HEK293 (cell line): Measurements from ENCODE around the gene ASIC4.

ENCODE experiments used
- BCL11B ChIP-seq: fragments of 450-650 bp; formaldehyde crosslinking; IDR thresholded peaks from 2 replicates; pipeline ENCODE4 v1.5.1; 2016; ENCODE audit warnings: low read depth, missing biosample characterization, missing genetic modification characterization
- EGR2 ChIP-seq: fragments of 450-650 bp; formaldehyde crosslinking; IDR thresholded peaks from 2 replicates; pipeline ENCODE4 v1.5.1; 2016; ENCODE audit warnings: low read depth, missing biosample characterization, missing genetic modification characterization
- GLIS1 ChIP-seq: fragments of 450-650 bp; formaldehyde crosslinking; IDR thresholded peaks from 2 replicates; pipeline ENCODE4 v1.5.1; 2016; ENCODE audit warnings: missing biosample characterization, missing genetic modification characterization
- KLF7 ChIP-seq: fragments of 450-650 bp; formaldehyde crosslinking; IDR thresholded peaks from 2 replicates; pipeline ENCODE4 v1.5.1; 2016; ENCODE audit warnings: missing biosample characterization, missing genetic modification characterization, borderline replicate concordance
- SCRT2 ChIP-seq: fragments of 450-650 bp; formaldehyde crosslinking; IDR thresholded peaks from 2 replicates; pipeline ENCODE4 v1.5.1; 2016; ENCODE audit warnings: missing biosample characterization, missing genetic modification characterization
- YY1 ChIP-seq: fragments of 450-650 bp; formaldehyde crosslinking; IDR thresholded peaks from 2 replicates; pipeline ENCODE4 v1.5.1; 2018; ENCODE audit warnings: missing biosample characterization, missing genetic modification characterization
- ZBTB1 ChIP-seq: fragments of 450-650 bp; formaldehyde crosslinking; IDR thresholded peaks from 2 replicates; pipeline ENCODE4 v1.5.1; 2016; ENCODE audit warnings: missing biosample characterization, missing genetic modification characterization
- ZFP41 ChIP-seq: fragments of 450-650 bp; formaldehyde crosslinking; IDR thresholded peaks from 2 replicates; pipeline ENCODE4 v1.5.1; 2016; ENCODE audit warnings: missing biosample characterization, missing genetic modification characterization, borderline replicate concordance
- ZIC2 ChIP-seq: fragments of 450-650 bp; formaldehyde crosslinking; IDR thresholded peaks from 2 replicates; pipeline ENCODE4 v1.5.1; 2016; ENCODE audit warnings: missing biosample characterization, missing genetic modification characterization
- ZNF121 ChIP-seq: fragments of 450-650 bp; formaldehyde crosslinking; IDR thresholded peaks from 2 replicates; pipeline ENCODE4 v1.5.1; 2016; ENCODE audit warnings: missing biosample characterization, missing genetic modification characterization
- ZNF266 ChIP-seq: fragments of 450-650 bp; formaldehyde crosslinking; IDR thresholded peaks from 2 replicates; pipeline ENCODE4 v1.5.1; 2016; ENCODE audit warnings: missing biosample characterization, missing genetic modification characterization, low read depth
- ZNF37A ChIP-seq: fragments of 450-650 bp; IDR thresholded peaks from 2 replicates; pipeline ENCODE4 v1.5.1; 2018; ENCODE audit warnings: missing biosample characterization, missing genetic modification characterization
- ZNF433 ChIP-seq: fragments of 450-650 bp; formaldehyde crosslinking; IDR thresholded peaks from 2 replicates; pipeline ENCODE4 v1.5.1; 2016; ENCODE audit warnings: missing biosample characterization, missing genetic modification characterization, low read depth
- ZNF521 ChIP-seq: fragments of 450-650 bp; formaldehyde crosslinking; IDR thresholded peaks from 2 replicates; pipeline ENCODE4 v1.5.1; 2017; ENCODE audit warnings: missing biosample characterization, mild to moderate bottlenecking, missing genetic modification characterization
- ZNF530 ChIP-seq: fragments of 450-650 bp; formaldehyde crosslinking; IDR thresholded peaks from 2 replicates; pipeline ENCODE4 v1.5.1; 2016; ENCODE audit warnings: low read depth, missing biosample characterization, missing genetic modification characterization
- ZNF560 ChIP-seq: fragments of 450-650 bp; formaldehyde crosslinking; IDR thresholded peaks from 2 replicates; pipeline ENCODE4 v1.5.1; 2017; ENCODE audit warnings: missing biosample characterization, missing genetic modification characterization, borderline replicate concordance
- ZNF561 ChIP-seq: fragments of 450-650 bp; IDR thresholded peaks from 2 replicates; pipeline ENCODE4 v1.5.1; 2018; ENCODE audit warnings: missing biosample characterization, missing genetic modification characterization, borderline replicate concordance
- ZNF596 ChIP-seq: fragments of 450-650 bp; IDR thresholded peaks from 2 replicates; pipeline ENCODE4 v1.5.0; 2018; ENCODE audit warnings: missing biosample characterization, mild to moderate bottlenecking, missing genetic modification characterization, moderate library complexity
- ZNF626 ChIP-seq: fragments of 450-650 bp; sonication (Bioruptor Pico); formaldehyde crosslinking; IDR thresholded peaks from 2 replicates; pipeline ENCODE4 v1.5.1; 2018; ENCODE audit warnings: missing biosample characterization, missing genetic modification characterization, inconsistent platforms
- ZNF629 ChIP-seq: fragments of 450-650 bp; formaldehyde crosslinking; IDR thresholded peaks from 2 replicates; pipeline ENCODE4 v1.5.1; 2017; ENCODE audit warnings: missing biosample characterization, missing genetic modification characterization
- ZNF660 ChIP-seq: fragments of 450-650 bp; IDR thresholded peaks from 2 replicates; pipeline ENCODE4 v1.5.1; 2018; ENCODE audit warnings: missing biosample characterization, mild to moderate bottlenecking, missing genetic modification characterization
- ZNF747 ChIP-seq: fragments of 450-650 bp; formaldehyde crosslinking; IDR thresholded peaks from 2 replicates; pipeline ENCODE4 v1.5.1; 2016; ENCODE audit warnings: missing biosample characterization, missing genetic modification characterization
- ZNF792 ChIP-seq: fragments of 450-650 bp; formaldehyde crosslinking; IDR thresholded peaks from 2 replicates; pipeline ENCODE4 v1.5.1; 2016; ENCODE audit warnings: missing biosample characterization, missing genetic modification characterization
- ZXDB ChIP-seq: fragments of 450-650 bp; formaldehyde crosslinking; IDR thresholded peaks from 2 replicates; pipeline ENCODE4 v1.5.1; 2016; ENCODE audit warnings: missing biosample characterization, missing genetic modification characterization
- TF ChIP-seq, protein P1 (sequence below): fragments of 450-650 bp; formaldehyde crosslinking; IDR thresholded peaks from 2 replicates; pipeline ENCODE4 v1.5.1; 2016; ENCODE audit warnings: missing biosample characterization, missing genetic modification characterization
- TF ChIP-seq, protein P2 (sequence below): fragments of 450-650 bp; formaldehyde crosslinking; IDR thresholded peaks from 2 replicates; pipeline ENCODE4 v1.5.1; 2017; ENCODE audit warnings: missing biosample characterization, missing genetic modification characterization
- TF ChIP-seq, protein P3 (sequence below): fragments of 450-650 bp; formaldehyde crosslinking; IDR thresholded peaks from 2 replicates; pipeline ENCODE4 v1.5.1; 2016; ENCODE audit warnings: missing biosample characterization, missing genetic modification characterization, borderline replicate concordance
- TF ChIP-seq, protein P4 (sequence below): fragments of 450-650 bp; formaldehyde crosslinking; IDR thresholded peaks from 2 replicates; pipeline ENCODE4 v1.5.1; 2016; ENCODE audit warnings: missing biosample characterization, missing genetic modification characterization, borderline replicate concordance
- TF ChIP-seq, protein P5 (sequence below): fragments of 450-650 bp; IDR thresholded peaks from 2 replicates; pipeline ENCODE4 v1.5.1; 2018; ENCODE audit warnings: missing biosample characterization, missing genetic modification characterization

ASIC4 gene

DNA sequence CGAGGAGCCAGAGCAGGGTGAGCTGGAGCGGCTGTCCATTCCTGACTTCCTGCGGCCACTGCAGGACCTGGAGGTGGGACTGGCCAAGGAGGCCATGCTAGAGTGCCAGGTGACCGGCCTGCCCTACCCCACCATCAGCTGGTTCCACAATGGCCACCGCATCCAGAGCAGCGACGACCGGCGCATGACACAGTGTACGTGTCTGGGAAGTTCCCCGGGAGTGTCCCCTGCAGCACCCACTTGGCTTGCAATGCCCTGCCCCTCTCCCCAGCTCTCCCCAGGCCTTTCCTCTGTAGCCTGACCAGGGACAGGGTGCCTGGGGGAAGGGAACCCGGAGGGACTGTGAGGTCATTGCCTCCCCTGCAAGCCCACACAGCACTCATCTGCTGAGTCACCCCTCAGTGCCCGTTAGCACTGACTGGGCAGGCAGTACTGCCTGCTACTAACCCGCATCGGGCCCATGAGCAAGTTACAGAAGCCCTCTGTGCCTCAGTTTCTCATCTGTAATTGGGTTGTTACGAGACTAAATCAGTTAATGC is 45.0 kb upstream of the ASIC4 start (continued):
- TF ChIP-seq ZNF521 (tag by site-specific recombination) (no peak), ZNF561 (tag by site-specific recombination) (no peak), ZFP41 (tag by site-specific recombination) (no peak), ZNF121 (tag by site-specific recombination) (no peak), ZNF629 (tag by site-specific recombination) (peak; percentile 44; the same call in 1 of the 2 replicates), ZXDB (tag by site-specific recombination) (no peak), ZNF433 (tag by site-specific recombination) (no peak), ZNF747 (no peak), ZNF37A (tag by site-specific recombination) (no peak), ZBTB1 (tag by site-specific recombination) (no peak), ZNF596 (tag by site-specific recombination) (no peak), GLIS1 (peak; percentile 25; the same call in 1 of the 2 replicates), ZNF626 (tag by site-specific recombination) (no peak), KLF7 (tag by site-specific recombination) (no peak), SCRT2 (no peak), BCL11B (tag by site-specific recombination) (no peak), ZNF792 (tag by site-specific recombination) (no peak), ZNF530 (tag by site-specific recombination) (no peak), ZNF660 (tag by site-specific recombination) (no peak), ZIC2 (tag by site-specific recombination) (peak; percentile 36; the same call in 1 of the 2 replicates), YY1 (no peak), EGR2 (peak; percentile 62), ZNF266 (tag by site-specific recombination) (no peak), ZNF560 (tag by site-specific recombination) (no peak)
- TF ChIP-seq, protein P1, sequence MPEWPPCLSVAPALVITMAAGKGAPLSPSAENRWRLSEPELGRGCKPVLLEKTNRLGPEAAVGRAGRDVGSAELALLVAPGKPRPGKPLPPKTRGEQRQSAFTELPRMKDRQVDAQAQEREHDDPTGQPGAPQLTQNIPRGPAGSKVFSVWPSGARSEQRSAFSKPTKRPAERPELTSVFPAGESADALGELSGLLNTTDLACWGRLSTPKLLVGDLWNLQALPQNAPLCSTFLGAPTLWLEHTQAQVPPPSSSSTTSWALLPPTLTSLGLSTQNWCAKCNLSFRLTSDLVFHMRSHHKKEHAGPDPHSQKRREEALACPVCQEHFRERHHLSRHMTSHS (tag by site-specific recombination) = no peak
- TF ChIP-seq, protein P2, sequence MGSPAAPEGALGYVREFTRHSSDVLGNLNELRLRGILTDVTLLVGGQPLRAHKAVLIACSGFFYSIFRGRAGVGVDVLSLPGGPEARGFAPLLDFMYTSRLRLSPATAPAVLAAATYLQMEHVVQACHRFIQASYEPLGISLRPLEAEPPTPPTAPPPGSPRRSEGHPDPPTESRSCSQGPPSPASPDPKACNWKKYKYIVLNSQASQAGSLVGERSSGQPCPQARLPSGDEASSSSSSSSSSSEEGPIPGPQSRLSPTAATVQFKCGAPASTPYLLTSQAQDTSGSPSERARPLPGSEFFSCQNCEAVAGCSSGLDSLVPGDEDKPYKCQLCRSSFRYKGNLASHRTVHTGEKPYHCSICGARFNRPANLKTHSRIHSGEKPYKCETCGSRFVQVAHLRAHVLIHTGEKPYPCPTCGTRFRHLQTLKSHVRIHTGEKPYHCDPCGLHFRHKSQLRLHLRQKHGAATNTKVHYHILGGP (tag by site-specific recombination) = no peak
- TF ChIP-seq, protein P3, sequence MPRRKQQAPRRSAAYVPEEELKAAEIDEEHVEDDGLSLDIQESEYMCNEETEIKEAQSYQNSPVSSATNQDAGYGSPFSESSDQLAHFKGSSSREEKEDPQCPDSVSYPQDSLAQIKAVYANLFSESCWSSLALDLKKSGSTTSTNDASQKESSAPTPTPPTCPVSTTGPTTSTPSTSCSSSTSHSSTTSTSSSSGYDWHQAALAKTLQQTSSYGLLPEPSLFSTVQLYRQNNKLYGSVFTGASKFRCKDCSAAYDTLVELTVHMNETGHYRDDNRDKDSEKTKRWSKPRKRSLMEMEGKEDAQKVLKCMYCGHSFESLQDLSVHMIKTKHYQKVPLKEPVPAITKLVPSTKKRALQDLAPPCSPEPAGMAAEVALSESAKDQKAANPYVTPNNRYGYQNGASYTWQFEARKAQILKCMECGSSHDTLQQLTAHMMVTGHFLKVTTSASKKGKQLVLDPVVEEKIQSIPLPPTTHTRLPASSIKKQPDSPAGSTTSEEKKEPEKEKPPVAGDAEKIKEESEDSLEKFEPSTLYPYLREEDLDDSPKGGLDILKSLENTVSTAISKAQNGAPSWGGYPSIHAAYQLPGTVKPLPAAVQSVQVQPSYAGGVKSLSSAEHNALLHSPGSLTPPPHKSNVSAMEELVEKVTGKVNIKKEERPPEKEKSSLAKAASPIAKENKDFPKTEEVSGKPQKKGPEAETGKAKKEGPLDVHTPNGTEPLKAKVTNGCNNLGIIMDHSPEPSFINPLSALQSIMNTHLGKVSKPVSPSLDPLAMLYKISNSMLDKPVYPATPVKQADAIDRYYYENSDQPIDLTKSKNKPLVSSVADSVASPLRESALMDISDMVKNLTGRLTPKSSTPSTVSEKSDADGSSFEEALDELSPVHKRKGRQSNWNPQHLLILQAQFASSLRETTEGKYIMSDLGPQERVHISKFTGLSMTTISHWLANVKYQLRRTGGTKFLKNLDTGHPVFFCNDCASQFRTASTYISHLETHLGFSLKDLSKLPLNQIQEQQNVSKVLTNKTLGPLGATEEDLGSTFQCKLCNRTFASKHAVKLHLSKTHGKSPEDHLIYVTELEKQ (tag by site-specific recombination) = no peak
- TF ChIP-seq, protein P4, sequence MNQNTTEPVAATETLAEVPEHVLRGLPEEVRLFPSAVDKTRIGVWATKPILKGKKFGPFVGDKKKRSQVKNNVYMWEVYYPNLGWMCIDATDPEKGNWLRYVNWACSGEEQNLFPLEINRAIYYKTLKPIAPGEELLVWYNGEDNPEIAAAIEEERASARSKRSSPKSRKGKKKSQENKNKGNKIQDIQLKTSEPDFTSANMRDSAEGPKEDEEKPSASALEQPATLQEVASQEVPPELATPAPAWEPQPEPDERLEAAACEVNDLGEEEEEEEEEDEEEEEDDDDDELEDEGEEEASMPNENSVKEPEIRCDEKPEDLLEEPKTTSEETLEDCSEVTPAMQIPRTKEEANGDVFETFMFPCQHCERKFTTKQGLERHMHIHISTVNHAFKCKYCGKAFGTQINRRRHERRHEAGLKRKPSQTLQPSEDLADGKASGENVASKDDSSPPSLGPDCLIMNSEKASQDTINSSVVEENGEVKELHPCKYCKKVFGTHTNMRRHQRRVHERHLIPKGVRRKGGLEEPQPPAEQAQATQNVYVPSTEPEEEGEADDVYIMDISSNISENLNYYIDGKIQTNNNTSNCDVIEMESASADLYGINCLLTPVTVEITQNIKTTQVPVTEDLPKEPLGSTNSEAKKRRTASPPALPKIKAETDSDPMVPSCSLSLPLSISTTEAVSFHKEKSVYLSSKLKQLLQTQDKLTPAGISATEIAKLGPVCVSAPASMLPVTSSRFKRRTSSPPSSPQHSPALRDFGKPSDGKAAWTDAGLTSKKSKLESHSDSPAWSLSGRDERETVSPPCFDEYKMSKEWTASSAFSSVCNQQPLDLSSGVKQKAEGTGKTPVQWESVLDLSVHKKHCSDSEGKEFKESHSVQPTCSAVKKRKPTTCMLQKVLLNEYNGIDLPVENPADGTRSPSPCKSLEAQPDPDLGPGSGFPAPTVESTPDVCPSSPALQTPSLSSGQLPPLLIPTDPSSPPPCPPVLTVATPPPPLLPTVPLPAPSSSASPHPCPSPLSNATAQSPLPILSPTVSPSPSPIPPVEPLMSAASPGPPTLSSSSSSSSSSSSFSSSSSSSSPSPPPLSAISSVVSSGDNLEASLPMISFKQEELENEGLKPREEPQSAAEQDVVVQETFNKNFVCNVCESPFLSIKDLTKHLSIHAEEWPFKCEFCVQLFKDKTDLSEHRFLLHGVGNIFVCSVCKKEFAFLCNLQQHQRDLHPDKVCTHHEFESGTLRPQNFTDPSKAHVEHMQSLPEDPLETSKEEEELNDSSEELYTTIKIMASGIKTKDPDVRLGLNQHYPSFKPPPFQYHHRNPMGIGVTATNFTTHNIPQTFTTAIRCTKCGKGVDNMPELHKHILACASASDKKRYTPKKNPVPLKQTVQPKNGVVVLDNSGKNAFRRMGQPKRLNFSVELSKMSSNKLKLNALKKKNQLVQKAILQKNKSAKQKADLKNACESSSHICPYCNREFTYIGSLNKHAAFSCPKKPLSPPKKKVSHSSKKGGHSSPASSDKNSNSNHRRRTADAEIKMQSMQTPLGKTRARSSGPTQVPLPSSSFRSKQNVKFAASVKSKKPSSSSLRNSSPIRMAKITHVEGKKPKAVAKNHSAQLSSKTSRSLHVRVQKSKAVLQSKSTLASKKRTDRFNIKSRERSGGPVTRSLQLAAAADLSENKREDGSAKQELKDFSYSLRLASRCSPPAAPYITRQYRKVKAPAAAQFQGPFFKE (tag by site-specific recombination) = no peak
- TF ChIP-seq, protein P5, sequence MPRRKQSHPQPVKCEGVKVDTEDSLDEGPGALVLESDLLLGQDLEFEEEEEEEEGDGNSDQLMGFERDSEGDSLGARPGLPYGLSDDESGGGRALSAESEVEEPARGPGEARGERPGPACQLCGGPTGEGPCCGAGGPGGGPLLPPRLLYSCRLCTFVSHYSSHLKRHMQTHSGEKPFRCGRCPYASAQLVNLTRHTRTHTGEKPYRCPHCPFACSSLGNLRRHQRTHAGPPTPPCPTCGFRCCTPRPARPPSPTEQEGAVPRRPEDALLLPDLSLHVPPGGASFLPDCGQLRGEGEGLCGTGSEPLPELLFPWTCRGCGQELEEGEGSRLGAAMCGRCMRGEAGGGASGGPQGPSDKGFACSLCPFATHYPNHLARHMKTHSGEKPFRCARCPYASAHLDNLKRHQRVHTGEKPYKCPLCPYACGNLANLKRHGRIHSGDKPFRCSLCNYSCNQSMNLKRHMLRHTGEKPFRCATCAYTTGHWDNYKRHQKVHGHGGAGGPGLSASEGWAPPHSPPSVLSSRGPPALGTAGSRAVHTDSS (tag by site-specific recombination) = no peak
